Measurements from ENCODE around the gene CNR1. TPM values are rescaled to one million over a fixed set of nuclear protein-coding genes. Genes with fewer than 3 reads are reported as not detected.

Gene CNR1
- total RNA-seq, 1 experiment from 2014 or later, result 0.13 TPM

DNA sequence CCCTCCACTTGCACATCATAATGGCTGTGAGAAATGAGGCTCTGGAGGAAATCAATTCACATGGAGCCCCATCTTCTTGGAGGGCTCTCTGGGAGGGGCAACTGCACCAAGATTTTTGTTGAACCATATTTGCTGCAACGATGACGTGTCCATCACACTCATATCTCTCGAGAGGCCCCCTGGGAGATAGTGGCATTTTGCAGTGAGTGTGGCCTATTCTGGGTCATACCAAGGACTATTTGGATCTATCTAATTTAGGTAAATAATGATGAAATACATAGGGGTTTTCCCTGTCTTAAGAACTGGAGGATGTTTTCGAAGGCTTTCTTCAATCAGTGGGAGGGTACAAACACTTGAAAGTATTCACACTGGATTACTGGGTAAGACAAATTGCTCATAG is 31.6 kb downstream of the CNR1 start:
- no peak for TF ChIP-seq CTCF (IDR thresholded peaks at IDR 0.05)
- TF ChIP-seq, protein P1, sequence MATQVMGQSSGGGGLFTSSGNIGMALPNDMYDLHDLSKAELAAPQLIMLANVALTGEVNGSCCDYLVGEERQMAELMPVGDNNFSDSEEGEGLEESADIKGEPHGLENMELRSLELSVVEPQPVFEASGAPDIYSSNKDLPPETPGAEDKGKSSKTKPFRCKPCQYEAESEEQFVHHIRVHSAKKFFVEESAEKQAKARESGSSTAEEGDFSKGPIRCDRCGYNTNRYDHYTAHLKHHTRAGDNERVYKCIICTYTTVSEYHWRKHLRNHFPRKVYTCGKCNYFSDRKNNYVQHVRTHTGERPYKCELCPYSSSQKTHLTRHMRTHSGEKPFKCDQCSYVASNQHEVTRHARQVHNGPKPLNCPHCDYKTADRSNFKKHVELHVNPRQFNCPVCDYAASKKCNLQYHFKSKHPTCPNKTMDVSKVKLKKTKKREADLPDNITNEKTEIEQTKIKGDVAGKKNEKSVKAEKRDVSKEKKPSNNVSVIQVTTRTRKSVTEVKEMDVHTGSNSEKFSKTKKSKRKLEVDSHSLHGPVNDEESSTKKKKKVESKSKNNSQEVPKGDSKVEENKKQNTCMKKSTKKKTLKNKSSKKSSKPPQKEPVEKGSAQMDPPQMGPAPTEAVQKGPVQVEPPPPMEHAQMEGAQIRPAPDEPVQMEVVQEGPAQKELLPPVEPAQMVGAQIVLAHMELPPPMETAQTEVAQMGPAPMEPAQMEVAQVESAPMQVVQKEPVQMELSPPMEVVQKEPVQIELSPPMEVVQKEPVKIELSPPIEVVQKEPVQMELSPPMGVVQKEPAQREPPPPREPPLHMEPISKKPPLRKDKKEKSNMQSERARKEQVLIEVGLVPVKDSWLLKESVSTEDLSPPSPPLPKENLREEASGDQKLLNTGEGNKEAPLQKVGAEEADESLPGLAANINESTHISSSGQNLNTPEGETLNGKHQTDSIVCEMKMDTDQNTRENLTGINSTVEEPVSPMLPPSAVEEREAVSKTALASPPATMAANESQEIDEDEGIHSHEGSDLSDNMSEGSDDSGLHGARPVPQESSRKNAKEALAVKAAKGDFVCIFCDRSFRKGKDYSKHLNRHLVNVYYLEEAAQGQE (IDR thresholded peaks at IDR 0.05; ENCODE audit: insufficient read depth in 1 of 2, low read depth in 2 of 2, low read length in 1 of 2), result no peak
- no peak for TF ChIP-seq TCF7L2 (IDR thresholded peaks at IDR 0.05; ENCODE audit: low read depth, low read length)
- no peak for TF ChIP-seq SIN3A (IDR thresholded peaks at IDR 0.05; ENCODE audit: borderline replicate concordance, insufficient read depth, low read depth, low read length)
- TF ChIP-seq POLR2AphosphoS5 (IDR thresholded peaks at IDR 0.05; ENCODE audit: low read depth, low read length), result no peak
- no peaks in the 10 kb centered on the region for H3K9me3 ChIP-seq (ENCODE audit: control insufficient read depth, insufficient read depth, low read depth, low read length)
- BruUV-seq (replicated peaks), result no TSS peak
- H3K36me3 ChIP-seq (ENCODE audit: control insufficient read depth, insufficient read depth, low read length), result no peaks in the 10 kb centered on the region
- in situ Hi-C loops (cut with HindIII; ENCODE audit: low pct_unique_long_range_greater_than_20kb, low sequenced_read_pairs), result no loop called here
- DNase-seq (ENCODE audit: low read depth, low spot score) (no peak), ATAC-seq (no peak)
- intact Hi-C loops (cut with micrococcal nuclease; ENCODE audit: unreplicated experiment), result no loop called here
- no peaks in the 10 kb centered on the region for H3K4me1 ChIP-seq (ENCODE audit: control insufficient read depth, insufficient read depth, low read length)
- ChIA-PET POLR2A (no interaction called here), CTCF (no interaction called here)
- H3K4me3 ChIP-seq (ENCODE audit: low read depth in 2 of 2, low read length in 2 of 2), result no peak overlapping the region
- no peak overlapping the region for H3K27ac ChIP-seq (ENCODE audit: low read length)
- no peaks in the 10 kb centered on the region; the same call in none of the 2 replicates for H3K27me3 ChIP-seq (ENCODE audit: control insufficient read depth, insufficient read depth, low read length)

DNA sequence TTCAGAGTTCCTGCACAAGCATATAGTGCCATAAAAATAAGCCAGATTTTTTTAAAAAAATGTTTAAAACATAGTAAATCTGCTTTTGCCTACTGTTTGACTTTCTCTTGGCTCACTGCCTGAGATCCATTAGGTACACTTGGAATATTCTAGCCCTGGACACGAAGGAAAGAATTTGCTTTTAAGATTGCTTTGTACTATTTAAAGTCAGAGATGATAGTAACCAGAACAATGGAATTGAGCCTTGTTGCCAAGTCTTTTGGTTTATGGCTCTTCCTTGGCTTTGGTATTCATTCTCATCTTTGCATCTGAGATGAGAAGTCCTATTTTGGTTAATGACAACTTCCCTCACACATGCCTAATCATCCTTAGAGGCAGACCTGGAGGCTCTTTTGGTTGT is 32.4 kb downstream of the CNR1 start:
- H3K9me3 ChIP-seq (ENCODE audit: control insufficient read depth, insufficient read depth, low read depth, low read length), result no peaks in the 10 kb centered on the region
- no peak for ATAC-seq
- H3K27me3 ChIP-seq (ENCODE audit: control insufficient read depth, insufficient read depth, low read length), result no peaks in the 10 kb centered on the region; the same call in none of the 2 replicates
- POLR2A ChIA-PET, result no interaction called here
- no peaks in the 10 kb centered on the region for H3K4me1 ChIP-seq (ENCODE audit: control insufficient read depth, insufficient read depth, low read length)
- H3K36me3 ChIP-seq (ENCODE audit: control insufficient read depth, insufficient read depth, low read length), result no peaks in the 10 kb centered on the region
- CTCF ChIA-PET, result no interaction called here
- TF ChIP-seq SIN3A (IDR thresholded peaks at IDR 0.05; ENCODE audit: borderline replicate concordance, insufficient read depth, low read depth, low read length) (no peak), TCF7L2 (IDR thresholded peaks at IDR 0.05; ENCODE audit: low read depth, low read length) (no peak), CTCF (IDR thresholded peaks at IDR 0.05) (no peak), POLR2AphosphoS5 (IDR thresholded peaks at IDR 0.05; ENCODE audit: low read depth, low read length) (no peak)
- TF ChIP-seq, protein P1 (IDR thresholded peaks at IDR 0.05; ENCODE audit: insufficient read depth in 1 of 2, low read depth in 2 of 2, low read length in 1 of 2), result no peak
- H3K4me3 ChIP-seq (ENCODE audit: low read depth in 2 of 2, low read length in 2 of 2), result no peak overlapping the region
- intact Hi-C loops (cut with micrococcal nuclease; ENCODE audit: unreplicated experiment), result no loop called here
- no peak overlapping the region for H3K27ac ChIP-seq (ENCODE audit: low read length)
- no peak for DNase-seq (ENCODE audit: low read depth, low spot score)
- in situ Hi-C loops (cut with HindIII; ENCODE audit: low pct_unique_long_range_greater_than_20kb, low sequenced_read_pairs), result no loop called here
- no TSS peak for BruUV-seq (replicated peaks)
